ENCODE measurements around the gene EGFLAM. TPM values are rescaled to one million over a fixed set of nuclear protein-coding genes. Genes with fewer than 3 reads are reported as not detected.
A peak's percentile ranks its signal among the peaks of the same experiment; 100 is the strongest.

Gene EGFLAM
- total and polyA plus RNA-seq, 2 experiments from 2014 or later = 6.5 to 9.0 TPM

DNA sequence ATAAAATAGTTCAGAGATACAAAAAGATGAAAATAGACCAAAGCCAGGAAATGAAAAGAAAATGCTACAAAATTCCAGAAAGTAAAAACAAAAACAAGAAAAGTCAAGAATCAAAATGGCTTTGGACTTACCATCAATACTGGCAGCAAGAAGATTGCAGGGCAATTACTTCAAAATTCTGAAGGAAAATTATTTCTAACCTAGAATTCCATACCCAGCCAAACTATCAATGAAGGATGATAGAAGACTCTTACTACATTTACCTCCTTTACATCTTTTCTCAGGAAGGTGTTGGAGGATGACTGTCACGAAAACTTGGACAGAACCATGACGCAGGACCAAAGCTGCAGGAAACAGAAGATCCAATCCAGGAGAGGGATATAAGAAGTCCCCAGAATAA, 46.8 kb downstream of the EGFLAM start:
- H3K9me2 ChIP-seq (replicated peaks; ENCODE audit: insufficient read depth) = no peaks in the 10 kb centered on the region
- H3K4me3 ChIP-seq = no peak overlapping the region
- TF ChIP-seq EZH2 (IDR thresholded peaks at IDR 0.05; ENCODE audit: borderline replicate concordance) (no peak), EZH2phosphoT487 (IDR thresholded peaks at IDR 0.05; ENCODE audit: low read depth, severe bottlenecking, unreplicated experiment) (no peak), CTCF (IDR thresholded peaks at IDR 0.05; ENCODE audit: poor library complexity) (no peak)
- H3K4me2 ChIP-seq = no peak overlapping the region
- H4K20me1 ChIP-seq (ENCODE audit: insufficient read depth, poor library complexity, severe bottlenecking) = no peaks in the 10 kb centered on the region
- H3K4me1 ChIP-seq (ENCODE audit: insufficient read depth) = no peaks in the 10 kb centered on the region
- H3K27me3 ChIP-seq = no peaks in the 10 kb centered on the region
- DNase-seq (ENCODE audit: low spot score) = no peak
- no peaks in the 10 kb centered on the region for H3K79me2 ChIP-seq
- peaks cover 6% of the 10 kb centered on the region for H3K9me3 ChIP-seq (ENCODE audit: low read depth)
- no peak overlapping the region for H2AFZ ChIP-seq
- WGBS (ENCODE audit: low lambda C conversion rate, missing lambda C conversion rate) = 90% methylated on average over 2 of the region's 2 CpGs
- no peak overlapping the region for H3K27ac ChIP-seq
- H3K36me3 ChIP-seq (replicated peaks; ENCODE audit: insufficient read depth, low read depth) = no peaks in the 10 kb centered on the region

GRCh38 chr5:38307845-38308244, 49.5 kb downstream of the EGFLAM start:
- Histone ChIP-seq H3K4me3 (no peak overlapping the region), H3K9me2 (replicated peaks; ENCODE audit: insufficient read depth) (no peaks in the 10 kb centered on the region), H3K79me2 (no peaks in the 10 kb centered on the region), H2AFZ (no peak overlapping the region), H3K36me3 (replicated peaks; ENCODE audit: insufficient read depth, low read depth) (no peaks in the 10 kb centered on the region), H3K4me2 (no peak overlapping the region), H4K20me1 (ENCODE audit: insufficient read depth, poor library complexity, severe bottlenecking) (no peaks in the 10 kb centered on the region), H3K9me3 (ENCODE audit: low read depth) (peaks cover 6% of the 10 kb centered on the region), H3K4me1 (ENCODE audit: insufficient read depth) (no peaks in the 10 kb centered on the region), H3K27ac (no peak overlapping the region), H3K27me3 (no peaks in the 10 kb centered on the region)
- WGBS (ENCODE audit: low lambda C conversion rate, missing lambda C conversion rate) = 80% methylated on average over 1 of the region's 1 CpG
- TF ChIP-seq CTCF (IDR thresholded peaks at IDR 0.05; ENCODE audit: poor library complexity) = no peak
- no peak for TF ChIP-seq EZH2phosphoT487 (IDR thresholded peaks at IDR 0.05; ENCODE audit: low read depth, severe bottlenecking, unreplicated experiment)
- TF ChIP-seq EZH2 (IDR thresholded peaks at IDR 0.05; ENCODE audit: borderline replicate concordance) = no peak
- DNase-seq (ENCODE audit: low spot score) = no peak

- Histone ChIP-seq H3K4me1 (ENCODE audit: insufficient read depth) (no peaks in the 10 kb centered on the region), H3K79me2 (no peaks in the 10 kb centered on the region), H3K9me2 (replicated peaks; ENCODE audit: insufficient read depth) (no peaks in the 10 kb centered on the region), H3K9me3 (ENCODE audit: low read depth) (no peaks in the 10 kb centered on the region), H3K4me3 (no peak overlapping the region), H2AFZ (no peak overlapping the region), H3K27me3 (no peaks in the 10 kb centered on the region), H4K20me1 (ENCODE audit: insufficient read depth, poor library complexity, severe bottlenecking) (no peaks in the 10 kb centered on the region), H3K36me3 (replicated peaks; ENCODE audit: insufficient read depth, low read depth) (no peaks in the 10 kb centered on the region), H3K4me2 (no peak overlapping the region), H3K27ac (no peak overlapping the region)
- peak; percentile 21 for DNase-seq (ENCODE audit: low spot score)
- TF ChIP-seq EZH2phosphoT487 (IDR thresholded peaks at IDR 0.05; ENCODE audit: low read depth, severe bottlenecking, unreplicated experiment) = no peak
- no peak for TF ChIP-seq CTCF (IDR thresholded peaks at IDR 0.05; ENCODE audit: poor library complexity)
- TF ChIP-seq EZH2 (IDR thresholded peaks at IDR 0.05; ENCODE audit: borderline replicate concordance) = no peak
- 55% methylated on average over 6 of the region's 6 CpGs for WGBS (ENCODE audit: low lambda C conversion rate, missing lambda C conversion rate)
Observed at GRCh38 chr5:38316544-38317224, 58.3 kb downstream of the EGFLAM start.
